DND-41 (cell line): ENCODE measurements around the gene DENND6A.

Source experiments
- ATAC-seq: fragments of 200-7000 bp; cut with Tn5 transposase; 3 replicates; pipeline ENCODE4 v1.9.1; 2021; ENCODE audit warnings: low read depth; ENCODE audit not compliant: insufficient read depth
- DNase-seq: peaks from one replicate; pipeline ENCODE4 v3.0.0-alpha.2; 2020
- H2AFZ ChIP-seq: 2 replicates; pipeline ENCODE4 v1.6.0; 2012; ENCODE audit warnings: low read depth, low read length
- H3K27ac ChIP-seq: 2 replicates; pipeline ENCODE4 v1.5.1; 2012; ENCODE audit warnings: low read length, inconsistent platforms
- H3K27me3 ChIP-seq: fragments of 200-600 bp; sonication (generic); 2 replicates; pipeline ENCODE4 v1.6.0; 2012; ENCODE audit warnings: low read length, mild to moderate bottlenecking, inconsistent platforms; ENCODE audit not compliant: insufficient read depth, poor library complexity
- H3K36me3 ChIP-seq: 2 replicates; pipeline ENCODE4 v1.5.1; 2012; ENCODE audit warnings: low read length, inconsistent platforms; ENCODE audit not compliant: insufficient read depth
- H3K4me1 ChIP-seq: 2 replicates; pipeline ENCODE4 v1.5.1; 2012; ENCODE audit warnings: mild to moderate bottlenecking, low read length; ENCODE audit not compliant: insufficient read depth
- H3K4me2 ChIP-seq: 2 replicates; pipeline ENCODE4 v1.6.0; 2012; ENCODE audit warnings: mild to moderate bottlenecking, moderate library complexity, low read length, inconsistent platforms; ENCODE audit not compliant: insufficient read depth
- H3K4me3 ChIP-seq, 2 experiments: fragments of 200-600 bp in 1 of 2; shearing (Covaris generic) in 1 of 2; 2 replicates each; pipeline ENCODE4 v1.5.1; 2012 to 2016; ENCODE audit warnings: inconsistent platforms in 2 of 2, low read length in 2 of 2, mild to moderate bottlenecking in 2 of 2, low read depth in 1 of 2, moderate library complexity in 1 of 2
- H3K79me2 ChIP-seq: 2 replicates; pipeline ENCODE4 v1.6.0; 2012; ENCODE audit warnings: low read length, inconsistent platforms; ENCODE audit not compliant: insufficient read depth
- H3K9ac ChIP-seq: 2 replicates; pipeline ENCODE4 v1.6.0; 2012; ENCODE audit warnings: low read depth, mild to moderate bottlenecking, inconsistent platforms, low read length, moderate library complexity
- H3K9me3 ChIP-seq: 2 replicates; pipeline ENCODE4 v1.5.1; 2012; ENCODE audit warnings: low read length, moderate library complexity, mild to moderate bottlenecking, inconsistent platforms; ENCODE audit not compliant: insufficient read depth, severe bottlenecking
- H4K20me1 ChIP-seq: 2 replicates; pipeline ENCODE4 v1.6.0; 2012; ENCODE audit warnings: low read length; ENCODE audit not compliant: insufficient read depth
- EZH2 ChIP-seq: IDR thresholded peaks from 3 replicates; pipeline ENCODE4 v1.6.1; 2012; ENCODE audit warnings: borderline replicate concordance, low read depth, mild to moderate bottlenecking, moderate library complexity, low read length, inconsistent platforms; ENCODE audit not compliant: severe bottlenecking
- TF ChIP-seq, protein P1 (sequence below): IDR thresholded peaks from 2 replicates; pipeline ENCODE4 v1.5.1; 2012; ENCODE audit warnings: borderline replicate concordance, low read length, moderate library complexity, mild to moderate bottlenecking; ENCODE audit not compliant: poor library complexity, severe bottlenecking; ENCODE audit errors: extremely low read depth

The DENND6A gene

DNA sequence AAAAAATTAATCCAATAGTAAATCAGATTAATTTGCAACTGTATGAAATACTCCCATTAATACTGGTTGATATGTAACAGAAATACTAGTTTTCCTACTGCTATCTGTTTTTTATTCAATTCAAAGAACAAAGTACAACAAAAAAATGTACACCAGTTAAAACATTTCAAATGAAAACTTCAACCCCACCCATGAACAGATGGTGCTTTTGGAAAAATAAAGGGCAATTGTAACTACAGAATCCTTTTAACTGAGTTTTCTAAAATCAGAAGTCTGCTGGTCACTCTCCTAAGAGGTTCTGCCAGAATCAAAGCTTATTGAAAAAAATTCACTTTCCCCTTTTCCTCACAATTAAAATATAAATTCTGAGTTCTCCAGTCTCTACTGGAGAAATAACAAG is 34.3 kb downstream of the DENND6A start:
- H4K20me1 ChIP-seq, result no peaks in the 10 kb centered on the region
- H3K27ac ChIP-seq, result no peak overlapping the region
- TF ChIP-seq, protein P1, sequence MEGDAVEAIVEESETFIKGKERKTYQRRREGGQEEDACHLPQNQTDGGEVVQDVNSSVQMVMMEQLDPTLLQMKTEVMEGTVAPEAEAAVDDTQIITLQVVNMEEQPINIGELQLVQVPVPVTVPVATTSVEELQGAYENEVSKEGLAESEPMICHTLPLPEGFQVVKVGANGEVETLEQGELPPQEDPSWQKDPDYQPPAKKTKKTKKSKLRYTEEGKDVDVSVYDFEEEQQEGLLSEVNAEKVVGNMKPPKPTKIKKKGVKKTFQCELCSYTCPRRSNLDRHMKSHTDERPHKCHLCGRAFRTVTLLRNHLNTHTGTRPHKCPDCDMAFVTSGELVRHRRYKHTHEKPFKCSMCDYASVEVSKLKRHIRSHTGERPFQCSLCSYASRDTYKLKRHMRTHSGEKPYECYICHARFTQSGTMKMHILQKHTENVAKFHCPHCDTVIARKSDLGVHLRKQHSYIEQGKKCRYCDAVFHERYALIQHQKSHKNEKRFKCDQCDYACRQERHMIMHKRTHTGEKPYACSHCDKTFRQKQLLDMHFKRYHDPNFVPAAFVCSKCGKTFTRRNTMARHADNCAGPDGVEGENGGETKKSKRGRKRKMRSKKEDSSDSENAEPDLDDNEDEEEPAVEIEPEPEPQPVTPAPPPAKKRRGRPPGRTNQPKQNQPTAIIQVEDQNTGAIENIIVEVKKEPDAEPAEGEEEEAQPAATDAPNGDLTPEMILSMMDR, result no peak
- TF ChIP-seq EZH2, result no peak
- no peak for DNase-seq
- ATAC-seq, result no peak
- H3K4me1 ChIP-seq, result no peaks in the 10 kb centered on the region
- no peak overlapping the region for H3K9ac ChIP-seq
- no peak overlapping the region for H3K4me3 ChIP-seq
- no peaks in the 10 kb centered on the region for H3K79me2 ChIP-seq
- peaks cover 81% of the 10 kb centered on the region for H3K36me3 ChIP-seq
- no peaks in the 10 kb centered on the region for H3K27me3 ChIP-seq
- H3K9me3 ChIP-seq, result no peaks in the 10 kb centered on the region
- no peak overlapping the region for H3K4me2 ChIP-seq
- no peak overlapping the region for H2AFZ ChIP-seq

DNA sequence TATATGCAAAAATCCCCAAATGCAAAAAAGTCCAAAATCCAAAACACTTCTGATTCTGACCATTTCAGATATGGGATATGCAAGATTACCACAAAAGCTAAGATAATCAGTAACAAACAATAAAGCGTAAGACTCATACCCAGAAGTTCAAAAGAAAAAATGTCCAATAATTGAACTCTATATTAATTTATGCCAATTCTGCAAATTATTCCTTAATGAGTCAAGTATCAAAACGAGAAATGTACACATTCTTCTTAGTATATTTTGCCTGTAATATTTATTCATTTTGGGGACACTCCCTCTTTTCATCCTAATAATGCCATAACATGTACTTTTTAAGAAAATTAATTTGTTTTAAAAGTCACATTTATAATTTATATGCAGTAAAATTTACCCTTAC is 37.1 kb downstream of the DENND6A start:
- no peak for ATAC-seq
- Histone ChIP-seq H3K4me1 (no peaks in the 10 kb centered on the region), H3K9me3 (no peaks in the 10 kb centered on the region), H2AFZ (no peak overlapping the region), H3K4me3 (no peak overlapping the region), H3K9ac (no peak overlapping the region), H3K4me2 (no peak overlapping the region), H4K20me1 (no peaks in the 10 kb centered on the region), H3K27me3 (no peaks in the 10 kb centered on the region), H3K36me3 (peaks cover 85% of the 10 kb centered on the region), H3K79me2 (no peaks in the 10 kb centered on the region), H3K27ac (no peak overlapping the region)
- DNase-seq, result no peak
- TF ChIP-seq, protein P1, result no peak
- no peak for TF ChIP-seq EZH2

DNA sequence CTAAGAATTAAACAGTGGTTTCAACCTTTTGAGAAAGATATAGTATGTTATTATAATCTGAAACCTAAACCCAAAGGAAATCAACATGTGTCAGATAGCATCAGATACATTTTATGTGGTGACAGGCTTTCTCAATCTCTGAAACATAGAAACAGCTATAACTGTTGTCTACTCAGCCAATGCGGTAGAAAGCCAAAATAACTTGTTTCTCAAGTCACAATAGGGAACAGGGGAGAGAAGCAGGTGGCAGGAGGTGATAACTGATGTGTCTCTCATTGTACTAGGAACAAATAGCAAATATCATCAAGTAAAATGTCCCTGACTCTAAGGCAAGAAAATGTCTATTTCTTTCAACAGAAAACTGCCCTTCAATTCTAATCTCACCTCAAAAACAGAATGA is 38.6 kb downstream of the DENND6A start:
- Histone ChIP-seq H3K9me3 (no peaks in the 10 kb centered on the region), H4K20me1 (no peaks in the 10 kb centered on the region), H3K4me2 (no peak overlapping the region), H3K27me3 (no peaks in the 10 kb centered on the region), H3K9ac (no peak overlapping the region), H3K4me3 (no peak overlapping the region), H2AFZ (no peak overlapping the region), H3K4me1 (no peaks in the 10 kb centered on the region), H3K79me2 (peaks cover 8% of the 10 kb centered on the region), H3K36me3 (peaks cover 82% of the 10 kb centered on the region), H3K27ac (no peak overlapping the region)
- ATAC-seq (no peak), DNase-seq (no peak)
- TF ChIP-seq, protein P1, result no peak
- no peak for TF ChIP-seq EZH2

DNA sequence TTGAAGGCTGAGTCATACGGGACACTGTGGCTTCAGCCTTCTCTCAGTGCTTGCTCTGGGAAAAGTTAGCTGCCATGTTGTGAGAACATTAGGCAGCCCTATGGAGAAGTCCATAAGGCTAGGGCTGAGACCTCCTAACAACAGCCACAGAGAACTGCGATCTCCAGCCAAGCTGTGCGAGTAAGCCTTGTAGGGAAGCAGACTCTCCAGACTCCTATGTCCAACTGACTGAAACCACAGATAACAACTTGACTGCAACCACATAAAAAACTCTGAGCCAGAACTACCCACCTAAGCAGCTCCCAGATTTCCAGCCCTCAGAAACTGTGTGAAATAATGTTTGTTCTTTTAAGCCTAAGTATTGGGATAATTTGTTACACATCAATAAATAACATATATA is 40.7 kb downstream of the DENND6A start:
- Histone ChIP-seq H2AFZ (no peak overlapping the region), H4K20me1 (peaks cover 5% of the 10 kb centered on the region), H3K4me1 (no peaks in the 10 kb centered on the region), H3K9me3 (no peaks in the 10 kb centered on the region), H3K36me3 (peaks cover 83% of the 10 kb centered on the region), H3K27me3 (no peaks in the 10 kb centered on the region), H3K79me2 (peaks cover 19% of the 10 kb centered on the region), H3K9ac (no peak overlapping the region), H3K27ac (no peak overlapping the region), H3K4me2 (no peak overlapping the region), H3K4me3 (no peak overlapping the region)
- TF ChIP-seq, protein P1, result no peak
- no peak for TF ChIP-seq EZH2
- DNase-seq (no peak), ATAC-seq (no peak)
